Stimulated activated CD8-positive, alpha-beta memory T cell treated with anti-CD3 and anti-CD28 coated beads, Interleukin-4, amount 100 ng/mL, for 4 hours (primary cell): ENCODE results near the gene UTF1.

Source experiments
- DNase-seq, 2 donors: peaks; one replicate each; pipeline ENCODE4 v3.0.0-alpha.2; 2020; ENCODE audit warnings: low read depth in 2 of 2, low spot score in 1 of 2

Gene UTF1

GRCh38 chr10:133196221-133196915 lies 33.6 kb upstream of the UTF1 start:
- no peak for DNase-seq

GRCh38 chr10:133196936-133197758 lies 32.9 kb upstream of the UTF1 start:
- no peak for DNase-seq

- no peak for DNase-seq
These were observed 32.2 kb upstream of the UTF1 start for GRCh38 chr10:133197786-133198185.

GRCh38 chr10:133198206-133198605 lies 31.8 kb upstream of the UTF1 start:
- no peak for DNase-seq

- no peak for DNase-seq
These were observed 31.2 kb upstream of the UTF1 start for GRCh38 chr10:133198621-133199487.

GRCh38 chr10:133199488-133199885 lies 30.5 kb upstream of the UTF1 start:
- no peak for DNase-seq

GRCh38 chr10:133199992-133200611 lies 29.9 kb upstream of the UTF1 start:
- DNase-seq: no peak

GRCh38 chr10:133200621-133201031 lies 29.4 kb upstream of the UTF1 start:
- DNase-seq: no peak

- DNase-seq: no peak
These were observed 28.7 kb upstream of the UTF1 start for GRCh38 chr10:133201151-133201947.

- DNase-seq: no peak
These were observed 27.9 kb upstream of the UTF1 start for GRCh38 chr10:133201948-133202725.

GRCh38 chr10:133202778-133203651 lies 27.0 kb upstream of the UTF1 start:
- DNase-seq: no peak

GRCh38 chr10:133203652-133204195 lies 26.3 kb upstream of the UTF1 start:
- DNase-seq: no peak

- DNase-seq: no peak
These were observed 25.6 kb upstream of the UTF1 start for GRCh38 chr10:133204226-133205015.

GRCh38 chr10:133205146-133205545 lies 24.9 kb upstream of the UTF1 start:
- no peak for DNase-seq

GRCh38 chr10:133206356-133207040 lies 23.5 kb upstream of the UTF1 start:
- DNase-seq: no peak

GRCh38 chr10:133207041-133207600 lies 22.9 kb upstream of the UTF1 start:
- no peak for DNase-seq

- DNase-seq: no peak
These were observed 22.4 kb upstream of the UTF1 start for GRCh38 chr10:133207627-133208026.
